Measurements from ENCODE around the gene ATE1. TPM values are rescaled to one million over a fixed set of nuclear protein-coding genes. Genes with fewer than 3 reads are reported as not detected.
"Not testable (repeated sequence)": the region's sequence is repeated elsewhere in the genome, so short reads cannot be mapped to it uniquely, and the experiment has no call there.

The ATE1 gene
- total and polyA plus RNA-seq, 9 donors: 8.9 to 36.6 (median 31.2) TPM

GRCh38 chr10:121766426-121766825, 161.4 kb downstream of the ATE1 start:
- TF ChIP-seq CTCF (IDR thresholded peaks at IDR 0.05) (no peak), POLR2A (IDR thresholded peaks at IDR 0.05) (no peak), EP300 (IDR thresholded peaks at IDR 0.05) (no peak)
- Histone ChIP-seq H3K4me3 (no peak overlapping the region), H3K9me3 (no peaks in the 10 kb centered on the region), H3K27me3 (no peaks in the 10 kb centered on the region), H3K36me3 (no peaks in the 10 kb centered on the region), H3K27ac (no peak overlapping the region), H3K4me1 (ENCODE audit: insufficient read depth) (no peaks in the 10 kb centered on the region)
- DNase-seq: no peak
- intact Hi-C loops (cut with DNase I): no loop called here
- WGBS, 3 donors: 71 to 72% (median 72%) methylated on average over 4 of the region's 4 CpGs

DNA sequence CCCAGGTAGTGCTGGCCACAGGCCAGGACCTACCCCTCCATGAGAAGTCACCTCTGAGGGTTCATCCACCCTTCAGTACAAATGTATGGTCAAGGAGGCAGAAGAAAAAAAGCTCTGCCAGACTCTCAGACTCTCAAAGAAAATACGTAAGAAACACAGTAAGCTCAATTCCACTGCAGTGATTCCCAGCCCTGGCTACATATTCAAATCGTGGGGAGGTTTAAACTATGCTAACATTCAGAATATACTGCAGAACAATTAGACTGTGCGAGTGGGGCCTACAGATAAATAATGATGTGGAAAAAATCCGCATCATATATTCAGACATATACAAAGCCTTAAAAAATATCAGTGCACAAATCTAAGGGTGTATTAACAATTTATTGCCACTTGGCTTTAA, 162.6 kb downstream of the ATE1 start:
- Histone ChIP-seq H3K4me1 (ENCODE audit: insufficient read depth) (no peaks in the 10 kb centered on the region), H3K36me3 (no peaks in the 10 kb centered on the region), H3K9me3 (no peaks in the 10 kb centered on the region), H3K27ac (no peak overlapping the region), H3K4me3 (no peak overlapping the region), H3K27me3 (no peaks in the 10 kb centered on the region)
- TF ChIP-seq POLR2A (IDR thresholded peaks at IDR 0.05): no peak
- no peak for TF ChIP-seq EP300 (IDR thresholded peaks at IDR 0.05)
- TF ChIP-seq CTCF (IDR thresholded peaks at IDR 0.05): no peak
- intact Hi-C loops (cut with DNase I): no loop called here
- no peak for DNase-seq
- 90 to 96% (median 91%) methylated on average over 4 of the region's 4 CpGs for WGBS, 3 donors

GRCh38 chr10:121764233-121764942, 163.4 kb downstream of the ATE1 start:
- 92 to 93% (median 92%) methylated on average over 5 of the region's 5 CpGs for WGBS, 3 donors
- DNase-seq: no peak
- H3K27me3 ChIP-seq: no peaks in the 10 kb centered on the region

GRCh38 chr10:121757241-121757640, 170.6 kb downstream of the ATE1 start:
- H3K36me3 ChIP-seq; H3K4me3 ChIP-seq; H3K27me3 ChIP-seq; intact Hi-C loops (cut with DNase I); H3K27ac ChIP-seq; H3K4me1 ChIP-seq (ENCODE audit: insufficient read depth); DNase-seq: not testable (repeated sequence)
- H3K9me3 ChIP-seq: peaks cover 3 to 13% of the 10 kb centered on the region in 2 donors
- 96 to 100% (median 100%) methylated on average over 1 of the region's 1 CpG for WGBS, 3 donors

More at GRCh38 chr10:121764233-121764942, 163.4 kb downstream of the ATE1 start:
- intact Hi-C loops (cut with DNase I): no loop called here
- Histone ChIP-seq H3K36me3 (no peaks in the 10 kb centered on the region), H3K4me1 (ENCODE audit: insufficient read depth) (no peaks in the 10 kb centered on the region), H3K9me3 (peaks cover 3 to 6% of the 10 kb centered on the region in 2 donors), H3K27ac (no peak overlapping the region), H3K4me3 (no peak overlapping the region)
- TF ChIP-seq CTCF (IDR thresholded peaks at IDR 0.05) (no peak), POLR2A (IDR thresholded peaks at IDR 0.05) (no peak), EP300 (IDR thresholded peaks at IDR 0.05) (no peak)

GRCh38 chr10:121755496-121755895, 172.3 kb downstream of the ATE1 start:
- intact Hi-C loops (cut with DNase I); H3K27me3 ChIP-seq; DNase-seq; H3K27ac ChIP-seq; H3K36me3 ChIP-seq; H3K4me1 ChIP-seq (ENCODE audit: insufficient read depth); H3K4me3 ChIP-seq: not testable (repeated sequence)
- peaks cover 3 to 13% of the 10 kb centered on the region in 2 donors for H3K9me3 ChIP-seq
- WGBS, 3 donors: 91 to 96% (median 93%) methylated on average over 2 of the region's 2 CpGs
